Activated CD8-positive, alpha-beta memory T cell treated with anti-CD3 and anti-CD28 coated beads for 1 hour (primary cell): ENCODE data around the gene GAR1.
"Not testable (repeated sequence)": the region's sequence is repeated elsewhere in the genome, so short reads cannot be mapped to it uniquely, and the experiment has no call there.

ENCODE experiments used
- DNase-seq, 2 donors: peaks; one replicate each; pipeline ENCODE4 v3.0.0-alpha.2; 2020; ENCODE audit warnings: low read depth in 1 of 2; ENCODE audit errors: extremely low read depth in 1 of 2

GAR1 gene

GRCh38 chr4:109815151-109816081 lies at the start of gene GAR1:
GAR1 (plus strand) TSS chr4:109815762; CDS start chr4:109816165, 403 bp downstream.
- peak; percentile 69 to 72 for DNase-seq

DNA sequence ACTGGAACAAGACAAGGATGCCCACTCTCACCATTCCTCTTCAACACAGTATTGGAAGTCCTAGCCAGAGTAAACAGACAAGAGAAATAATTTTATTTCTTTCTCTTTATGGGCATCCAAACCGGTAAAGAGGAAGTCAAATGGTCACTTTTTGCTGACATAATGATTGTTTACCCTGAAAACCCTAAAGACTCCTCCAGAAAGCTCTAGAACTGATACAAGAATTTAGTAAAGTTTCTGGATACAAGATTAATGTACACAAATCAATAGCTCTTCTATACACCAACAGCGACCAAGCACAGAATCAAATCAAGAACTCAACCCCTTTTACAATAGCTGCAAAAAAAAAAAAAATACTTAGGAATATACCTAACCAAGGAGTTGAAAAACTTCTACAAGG lies 33.5 kb upstream of the GAR1 start:
- DNase-seq, result not testable (repeated sequence)

GRCh38 chr4:109786846-109787245 lies 28.7 kb upstream of the GAR1 start:
- no peak for DNase-seq

GRCh38 chr4:109787807-109788206 lies 27.8 kb upstream of the GAR1 start:
- DNase-seq, result no peak

- no peak for DNase-seq
Measured at GRCh38 chr4:109795059-109795458, 20.5 kb upstream of the GAR1 start.

DNA sequence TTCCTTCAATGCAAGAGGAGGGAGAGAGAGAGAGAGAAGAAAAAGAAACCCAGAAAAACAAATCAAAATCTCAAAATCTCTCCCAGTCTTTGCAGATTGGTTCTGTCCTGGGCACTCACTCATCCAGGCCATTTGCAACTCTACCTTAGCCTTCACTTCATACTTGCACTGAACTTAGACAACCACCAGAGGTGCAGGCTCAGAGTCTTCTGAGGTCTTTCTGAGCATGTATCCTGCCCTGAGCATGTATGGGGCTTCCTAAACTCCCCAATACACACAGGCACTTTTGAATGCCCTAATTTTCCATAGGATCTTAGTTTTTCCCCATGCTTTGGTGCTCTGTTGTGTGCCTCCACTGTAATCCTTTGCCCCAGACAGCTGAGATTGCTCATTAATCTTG lies 16.7 kb upstream of the GAR1 start:
- DNase-seq, result no peak

DNA sequence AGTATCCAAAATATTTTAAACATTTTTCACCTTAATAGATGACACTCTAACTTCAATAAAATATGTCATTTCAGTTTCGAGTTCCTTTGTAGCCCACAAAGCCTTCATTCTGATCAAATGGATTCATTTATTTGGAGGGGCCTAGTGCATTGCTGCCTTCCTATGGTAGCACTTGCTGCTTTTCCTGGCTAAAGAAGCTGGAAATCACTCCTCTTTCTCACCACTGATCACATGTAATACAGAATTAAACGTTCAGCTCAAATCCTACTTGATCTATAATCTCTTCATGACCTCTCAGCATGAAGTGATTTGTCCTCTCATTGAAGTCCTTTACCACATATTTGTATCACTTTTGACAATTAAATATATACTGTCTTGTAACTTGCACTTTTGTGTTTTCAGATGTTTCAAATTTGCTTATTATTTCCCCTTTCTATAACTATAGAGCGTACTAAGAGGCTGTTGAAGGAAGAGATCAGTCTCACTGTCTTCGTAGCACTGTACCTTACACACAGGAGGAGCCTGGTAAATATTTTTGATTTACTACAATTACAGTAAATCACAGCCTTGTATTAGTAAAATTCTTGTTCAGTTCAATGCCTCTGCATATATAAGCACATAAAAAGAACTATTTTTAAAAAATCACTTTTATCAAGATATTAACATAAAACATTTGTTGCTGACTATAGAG lies 14.3 kb upstream of the GAR1 start:
- no peak for DNase-seq

GRCh38 chr4:109801895-109802319 lies 13.7 kb upstream of the GAR1 start, which contains the start of gene CFI:
CFI (minus strand) TSS chr4:109801999; CDS start chr4:109801971, 28 bp downstream.
- DNase-seq, result no peak

DNA sequence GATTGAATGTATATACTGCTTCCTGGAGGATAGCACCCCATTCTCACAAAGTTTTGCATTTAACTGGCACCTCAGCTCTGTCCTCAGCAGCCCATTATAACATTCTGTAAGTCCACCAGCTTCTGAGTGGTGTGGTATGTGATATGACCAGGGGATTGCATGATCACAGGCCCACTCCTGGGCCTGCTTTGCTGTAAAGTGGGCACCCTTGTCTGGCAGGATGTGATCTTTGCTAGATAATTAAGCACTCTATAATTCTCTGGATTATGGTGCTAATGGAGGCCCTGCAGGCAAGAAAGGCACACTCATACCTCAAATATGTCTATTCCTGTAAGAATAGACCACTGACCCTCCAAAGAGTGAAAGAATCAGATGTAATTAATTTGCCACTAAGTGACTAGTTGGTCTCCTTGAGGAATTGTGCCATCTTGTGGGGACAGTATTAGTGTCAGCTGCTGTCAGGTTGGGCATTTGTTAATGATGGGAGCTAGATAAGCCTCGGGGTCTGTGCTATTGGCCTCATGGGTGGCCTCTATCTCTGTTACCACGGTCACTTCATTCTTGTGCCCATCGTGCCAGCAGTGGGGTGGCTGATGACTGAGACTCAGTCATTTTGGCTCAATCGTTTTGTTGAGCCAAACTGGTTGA lies 11.5 kb upstream of the GAR1 start:
- DNase-seq, result no peak

DNA sequence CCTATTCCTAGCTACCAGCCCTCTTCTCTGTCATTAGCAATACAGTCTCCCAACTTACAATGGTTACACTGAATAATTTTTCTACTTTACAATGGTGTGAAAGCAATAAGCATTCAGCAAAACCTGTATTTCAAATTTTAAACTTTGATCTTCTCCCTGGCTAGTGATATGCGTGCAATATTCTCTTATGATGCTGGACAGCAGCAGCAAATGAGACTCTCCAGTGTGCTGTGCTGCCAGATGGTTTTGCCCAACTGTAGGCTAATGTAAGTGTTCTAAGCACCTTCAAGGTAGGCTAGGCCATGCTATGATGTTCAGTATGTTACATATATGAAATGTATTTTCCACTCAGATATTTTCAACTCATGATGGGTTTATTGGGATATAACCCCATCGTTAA lies 5.9 kb upstream of the GAR1 start:
- no peak for DNase-seq

- no peak for DNase-seq
Measured at GRCh38 chr4:109810552-109811387, 4.8 kb upstream of the GAR1 start.

DNA sequence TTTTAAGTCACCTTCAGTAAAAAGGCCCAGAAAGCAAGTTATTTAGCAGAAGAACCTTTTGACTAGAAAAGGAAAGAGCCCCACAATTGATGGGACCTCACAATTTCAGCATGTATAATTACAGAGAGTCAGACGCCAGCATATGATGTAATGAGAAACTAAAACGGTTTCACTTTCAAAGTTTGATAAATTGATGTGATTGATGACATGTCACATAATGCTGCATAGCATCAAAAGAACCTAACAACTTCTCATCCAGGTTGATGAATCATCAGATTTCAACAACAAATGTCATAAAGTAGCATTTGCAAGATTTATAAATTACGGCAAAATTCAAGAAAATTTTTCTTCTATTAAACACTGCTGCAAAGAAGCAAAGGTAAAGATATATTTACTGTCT lies 3.9 kb upstream of the GAR1 start:
- DNase-seq, result no peak

DNA sequence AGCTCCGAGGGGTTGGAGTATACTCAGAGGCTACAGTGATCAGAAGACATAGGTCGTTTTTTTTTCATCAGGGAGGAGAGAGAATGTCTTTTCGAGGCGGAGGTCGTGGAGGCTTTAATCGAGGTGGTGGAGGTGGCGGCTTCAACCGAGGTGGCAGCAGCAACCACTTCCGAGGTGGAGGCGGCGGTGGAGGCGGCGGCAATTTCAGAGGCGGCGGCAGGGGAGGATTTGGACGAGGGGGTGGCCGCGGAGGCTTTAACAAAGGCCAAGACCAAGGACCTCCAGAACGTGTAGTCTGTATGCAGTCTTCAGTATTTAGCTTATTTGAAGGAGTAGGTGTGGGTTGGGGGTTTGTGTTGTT lies 500 bp downstream of the GAR1 start:
- peak in 1 of 2 donors; percentile 19 for DNase-seq

- no peak for DNase-seq
Measured at GRCh38 chr4:109816894-109817293, 1.3 kb downstream of the GAR1 start.

DNA sequence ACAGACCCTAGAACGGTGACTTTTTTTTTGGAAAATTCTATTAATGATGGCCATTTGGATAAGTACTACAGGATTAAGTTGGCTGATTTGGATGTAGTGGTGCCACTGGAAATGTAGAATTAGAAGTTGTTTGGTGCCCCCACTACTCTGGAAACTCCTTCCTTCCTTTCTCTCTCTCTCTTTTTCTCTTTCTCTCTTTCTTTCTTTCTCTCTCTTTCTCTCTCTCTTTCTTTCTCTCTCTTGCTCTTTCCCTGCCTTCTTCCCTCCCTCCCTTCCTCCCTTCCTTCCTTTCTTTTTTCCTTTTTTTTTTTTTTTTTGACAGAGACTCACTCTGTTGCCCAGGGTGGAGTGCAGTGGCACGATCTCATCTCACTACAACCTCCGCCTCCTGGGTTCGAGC lies 2.7 kb downstream of the GAR1 start:
- no peak for DNase-seq

GRCh38 chr4:109820563-109820962 lies 5.0 kb downstream of the GAR1 start:
- no peak for DNase-seq

GRCh38 chr4:109821185-109821584 lies 5.6 kb downstream of the GAR1 start:
- DNase-seq, result no peak

GRCh38 chr4:109826719-109827118 lies 11.2 kb downstream of the GAR1 start:
- no peak for DNase-seq

- no peak for DNase-seq
Measured at GRCh38 chr4:109827672-109828071, 12.1 kb downstream of the GAR1 start, which contains the start of gene RRH. RRH (plus strand) TSS chr4:109827972; CDS start chr4:109828028, 56 bp downstream.

DNA sequence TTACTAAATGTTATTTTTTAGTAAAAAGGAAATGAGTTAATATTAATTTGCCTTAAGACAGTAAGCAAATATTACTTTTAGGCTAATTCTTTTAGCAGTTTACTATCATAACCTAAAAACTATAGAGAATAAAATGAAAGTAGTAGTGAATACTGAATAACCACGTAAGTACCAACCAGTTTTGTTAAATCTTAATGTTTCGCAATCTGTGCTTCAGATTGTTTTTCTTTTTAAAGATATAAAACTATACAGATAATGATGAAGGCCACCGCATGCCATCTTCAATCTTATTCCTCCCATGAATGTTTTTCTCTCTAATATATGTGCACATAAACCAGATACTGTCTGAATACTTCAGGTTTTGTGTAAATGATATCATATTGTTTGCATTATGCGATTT lies 18.2 kb downstream of the GAR1 start:
- no peak for DNase-seq

DNA sequence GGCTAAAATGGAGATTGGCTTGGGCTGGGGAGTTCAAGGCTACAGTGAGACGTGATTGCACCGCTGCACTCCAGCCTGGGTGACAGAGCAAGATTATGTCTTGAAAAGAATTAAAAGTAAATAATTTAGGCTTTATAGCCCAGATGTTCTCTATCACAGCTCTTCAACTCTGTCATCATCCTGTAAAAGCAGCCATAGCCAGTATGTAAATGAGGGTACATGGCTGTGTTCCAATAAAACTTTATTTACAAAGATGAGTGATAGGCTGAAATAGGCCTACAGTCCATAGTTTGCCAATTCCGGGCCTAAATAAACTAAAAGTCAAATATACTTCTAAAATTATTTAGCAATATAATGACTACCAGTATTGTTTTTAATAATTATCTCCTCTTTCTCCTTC lies 21.4 kb downstream of the GAR1 start:
- DNase-seq, result no peak
